ENCODE data around the gene SPATA6L.
A peak's percentile ranks its signal among the peaks of the same experiment; 100 is the strongest.
"Not testable (repeated sequence)": the region's sequence is repeated elsewhere in the genome, so short reads cannot be mapped to it uniquely, and the experiment has no call there.

SPATA6L gene

DNA sequence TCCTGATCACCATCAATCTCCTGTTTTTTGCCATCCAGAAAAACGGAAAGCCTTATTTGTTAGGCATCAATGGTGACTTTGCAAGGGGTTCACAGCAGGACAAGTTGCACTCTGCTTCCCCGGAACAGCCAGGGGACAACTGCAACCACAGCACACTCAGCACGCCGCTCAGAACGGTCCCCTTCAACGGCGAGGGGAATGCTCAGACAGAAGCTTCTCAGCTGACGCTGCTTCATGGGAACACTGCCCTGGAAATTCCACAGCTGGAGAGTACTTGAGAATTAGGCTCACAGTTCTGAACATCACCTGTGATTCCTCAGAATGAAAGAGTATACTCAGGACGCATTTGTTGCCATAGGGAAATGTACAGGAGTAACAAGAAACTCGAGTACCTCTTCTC, 44.3 kb downstream of the SPATA6L start:
- no peak for DNase-seq

DNA sequence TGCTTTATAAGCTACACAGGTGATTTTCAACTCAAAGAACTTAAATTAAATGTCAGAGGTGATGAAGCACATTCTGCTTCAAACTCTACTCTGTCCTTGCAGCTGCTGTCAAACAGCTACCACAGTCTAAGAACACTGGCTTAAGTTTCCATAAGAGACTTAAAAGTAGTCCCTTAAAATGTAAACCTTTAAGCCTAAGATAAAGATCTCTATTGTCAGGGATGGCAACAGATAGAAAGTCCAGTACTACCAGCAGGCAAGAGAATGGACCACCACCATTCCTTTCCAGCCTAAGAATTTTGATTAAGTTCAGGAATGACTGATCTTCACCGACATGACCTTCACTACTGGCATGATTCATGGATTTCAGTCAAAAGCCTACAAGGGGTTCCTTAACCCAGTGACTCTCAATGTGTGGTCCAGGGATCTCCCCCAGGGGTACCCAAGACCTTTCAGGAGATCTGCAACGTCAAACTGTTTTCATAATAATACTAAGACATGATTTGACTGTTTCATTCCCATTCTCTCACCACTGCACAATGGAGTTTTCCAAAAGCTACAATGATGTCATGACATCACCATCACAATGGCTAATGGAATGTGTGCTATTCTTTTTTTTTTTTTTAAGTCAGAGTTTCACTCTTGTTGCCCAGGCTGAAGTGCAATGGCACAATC, 45.3 kb downstream of the SPATA6L start:
- no peak for DNase-seq

GRCh38 chr9:4620057-4620765, 46.1 kb downstream of the SPATA6L start:
- DNase-seq: no peak

- no peak for DNase-seq
Observed at GRCh38 chr9:4618700-4619099, 47.6 kb downstream of the SPATA6L start.

DNA sequence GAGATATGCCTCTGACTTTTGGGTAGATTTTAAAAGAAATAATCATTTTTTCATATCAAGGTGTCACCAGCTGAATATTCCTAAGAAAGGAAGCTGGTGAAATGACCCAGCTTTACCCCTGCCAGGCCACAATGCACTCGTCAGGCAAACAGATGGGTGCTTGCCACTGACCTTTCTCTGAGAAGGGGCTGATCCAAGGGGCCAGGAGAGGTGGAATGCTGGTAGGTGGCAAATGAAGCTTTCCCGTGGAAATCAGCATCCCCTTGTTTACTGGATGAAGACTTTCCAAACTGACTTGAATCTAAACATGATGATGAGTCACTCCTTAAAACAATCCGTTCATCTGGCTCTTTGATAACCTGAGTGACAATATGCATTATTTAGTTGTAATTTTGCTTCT, 48.5 kb downstream of the SPATA6L start:
- DNase-seq: no peak

- no peak for DNase-seq
Observed at GRCh38 chr9:4615778-4616177, 50.5 kb downstream of the SPATA6L start.

- DNase-seq: no peak
Observed at GRCh38 chr9:4615251-4615650, 51.0 kb downstream of the SPATA6L start.

- DNase-seq: no peak
Observed at GRCh38 chr9:4614627-4615026, 51.7 kb downstream of the SPATA6L start.

DNA sequence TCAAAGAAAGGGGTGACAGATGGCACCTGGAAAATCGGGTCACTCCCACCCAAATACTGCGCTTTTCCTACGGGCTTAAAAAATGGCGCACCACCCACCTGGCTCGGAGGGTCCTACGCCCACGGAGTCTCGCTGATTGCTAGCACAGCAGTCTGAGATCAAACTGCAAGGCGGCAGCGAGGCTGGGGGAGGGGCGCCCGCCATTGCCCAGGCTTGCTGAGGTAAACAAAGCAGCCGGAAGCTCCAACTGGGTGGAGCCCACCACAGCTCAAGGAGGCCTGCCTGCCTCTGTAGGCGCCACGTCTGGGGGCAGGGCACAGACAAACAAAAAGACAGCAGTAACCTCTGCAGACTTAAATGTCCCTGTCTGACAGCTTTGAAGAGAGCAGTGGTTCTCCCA, 60.2 kb downstream of the SPATA6L start:
- DNase-seq: not testable (repeated sequence)

- DNase-seq: peak; percentile 49
Observed at GRCh38 chr9:4604678-4605095, 61.6 kb downstream of the SPATA6L start.

- no peak for DNase-seq
Observed at GRCh38 chr9:4603830-4604229, 62.5 kb downstream of the SPATA6L start.

DNA sequence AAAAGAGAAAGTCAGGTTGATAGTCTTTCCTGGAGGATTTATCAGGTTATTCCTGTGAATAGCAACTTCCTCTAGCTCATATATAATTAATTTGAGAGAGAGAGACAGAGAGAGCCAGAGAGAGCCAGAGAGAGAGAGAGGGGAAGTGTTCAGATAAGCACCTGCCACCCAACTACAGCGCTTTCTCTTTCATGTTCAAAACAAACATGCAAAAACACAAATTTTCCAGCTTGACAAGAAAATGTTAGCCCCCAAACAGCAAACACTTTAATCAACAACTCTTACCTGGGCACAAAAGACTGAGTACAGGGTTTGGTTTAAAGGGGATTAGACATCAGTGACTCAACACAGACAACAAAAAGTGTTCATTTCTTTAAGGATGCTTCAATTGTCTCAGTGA, 65.9 kb downstream of the SPATA6L start:
- no peak for DNase-seq

DNA sequence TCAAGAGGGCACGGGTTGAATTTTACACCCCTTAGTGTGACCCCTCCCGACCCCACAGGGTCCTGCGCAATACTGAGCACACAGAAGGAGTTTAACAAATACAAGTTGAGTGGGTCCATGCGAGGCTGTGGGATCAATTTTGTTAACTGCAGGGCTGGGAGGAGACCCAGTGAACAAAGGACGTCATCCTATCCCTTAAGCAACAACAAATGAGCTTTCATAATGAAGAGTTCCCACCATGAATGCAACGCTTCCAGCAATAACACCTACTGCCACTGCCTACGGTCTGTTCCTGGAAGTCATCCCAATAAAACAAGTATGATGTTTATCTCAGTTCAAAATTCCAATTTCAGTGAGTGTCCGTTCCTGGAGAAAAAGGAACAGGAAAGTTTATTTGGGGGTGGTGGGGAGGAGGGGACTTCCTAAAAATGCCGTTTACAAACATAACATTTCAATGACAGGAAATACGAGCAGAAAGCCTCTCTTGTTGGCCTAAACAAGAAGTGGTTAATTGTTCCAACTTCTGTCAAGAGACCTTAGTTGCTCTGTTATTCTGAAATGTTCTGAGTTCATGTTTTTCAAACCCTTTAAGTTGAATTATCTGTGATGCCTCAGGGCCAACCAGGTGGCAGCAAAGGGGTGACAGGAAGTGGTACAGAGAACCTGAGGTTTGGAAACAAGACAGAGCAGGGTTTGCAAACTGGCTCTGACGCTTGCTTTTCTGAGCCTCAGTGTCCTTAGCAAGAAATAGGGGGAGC, 69.9 kb downstream of the SPATA6L start:
- DNase-seq: peak; percentile 16

GRCh38 chr9:4594994-4595393, 71.3 kb downstream of the SPATA6L start:
- no peak for DNase-seq

- DNase-seq: no peak
Observed at GRCh38 chr9:4594545-4594944, 71.7 kb downstream of the SPATA6L start.

DNA sequence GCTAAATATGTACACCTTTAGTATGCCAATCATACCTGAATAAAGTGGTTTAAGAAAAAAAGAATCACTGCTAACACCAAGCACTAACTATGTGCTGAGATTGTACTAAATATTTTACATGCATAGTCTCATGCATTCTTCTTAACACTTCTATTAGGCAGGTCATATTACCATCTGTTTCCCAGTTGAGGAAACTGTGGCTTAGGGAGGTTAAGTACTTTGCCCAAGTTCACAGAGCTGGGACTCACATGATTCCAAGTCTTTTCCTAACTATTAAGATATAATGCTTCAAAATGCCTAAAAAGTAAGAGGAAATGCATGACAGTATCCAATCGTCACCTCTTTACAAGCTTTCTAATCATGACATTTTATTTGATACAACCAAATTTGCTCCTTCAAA, 73.4 kb downstream of the SPATA6L start:
- no peak for DNase-seq

DNA sequence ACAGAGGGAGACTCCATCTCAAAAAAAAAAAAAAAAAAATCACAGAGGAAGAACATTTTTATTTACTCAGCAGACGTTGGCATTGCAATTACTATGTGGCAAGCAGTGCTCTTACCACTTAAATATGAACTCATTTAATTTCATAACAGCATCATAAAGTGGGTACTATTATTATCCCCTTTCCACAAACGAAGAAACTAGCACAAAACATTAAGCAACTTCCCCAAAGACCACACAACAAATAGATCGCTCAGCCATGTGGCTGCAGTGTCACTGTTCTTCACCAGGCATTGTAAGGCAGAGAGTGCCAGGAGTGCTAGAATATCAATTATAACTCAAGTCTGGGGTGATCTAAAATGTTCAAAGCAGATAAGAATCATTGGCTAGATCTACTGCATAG, 74.0 kb downstream of the SPATA6L start:
- DNase-seq: no peak

- DNase-seq: no peak
Observed at GRCh38 chr9:4591123-4591500, 75.2 kb downstream of the SPATA6L start.

GRCh38 chr9:4590430-4591122, 75.7 kb downstream of the SPATA6L start:
- no peak for DNase-seq

- no peak for DNase-seq
Observed at GRCh38 chr9:4588721-4589120, 77.6 kb downstream of the SPATA6L start.

DNA sequence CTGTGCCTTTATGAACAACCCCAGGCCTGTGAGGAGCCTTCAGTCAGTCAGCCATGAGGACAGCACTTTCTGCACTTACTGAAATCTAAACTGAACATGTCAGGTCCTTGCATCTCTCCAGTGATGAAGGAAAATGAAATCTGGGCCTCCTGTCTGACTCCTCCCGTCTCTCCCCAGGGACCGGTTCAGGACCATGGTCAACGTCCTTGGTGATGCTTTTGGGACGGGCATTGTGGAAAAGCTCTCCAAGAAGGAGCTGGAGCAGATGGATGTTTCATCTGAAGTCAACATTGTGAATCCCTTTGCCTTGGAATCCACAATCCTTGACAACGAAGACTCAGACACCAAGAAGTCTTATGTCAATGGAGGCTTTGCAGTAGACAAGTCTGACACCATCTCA, 81.1 kb downstream of the SPATA6L start:
- no peak for DNase-seq

DNA sequence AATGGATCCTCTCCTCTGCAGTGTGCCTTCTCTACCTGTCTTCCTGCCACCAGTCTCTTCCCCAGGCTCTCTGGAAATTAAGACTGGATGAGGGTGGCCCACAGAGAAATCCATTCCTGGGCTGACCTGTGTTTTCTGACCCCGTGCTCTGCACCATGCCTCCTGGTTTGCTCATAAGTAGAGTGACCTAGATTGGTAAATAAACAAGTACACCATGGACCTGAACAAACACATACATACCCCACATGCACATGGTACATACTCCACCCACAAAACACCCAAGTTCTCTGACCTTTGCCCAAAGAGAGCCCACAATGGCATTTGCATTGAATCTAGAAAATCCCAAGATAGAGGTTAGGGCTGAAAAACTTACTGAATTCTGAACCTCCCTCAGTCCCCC, 81.6 kb downstream of the SPATA6L start:
- no peak for DNase-seq

DNA sequence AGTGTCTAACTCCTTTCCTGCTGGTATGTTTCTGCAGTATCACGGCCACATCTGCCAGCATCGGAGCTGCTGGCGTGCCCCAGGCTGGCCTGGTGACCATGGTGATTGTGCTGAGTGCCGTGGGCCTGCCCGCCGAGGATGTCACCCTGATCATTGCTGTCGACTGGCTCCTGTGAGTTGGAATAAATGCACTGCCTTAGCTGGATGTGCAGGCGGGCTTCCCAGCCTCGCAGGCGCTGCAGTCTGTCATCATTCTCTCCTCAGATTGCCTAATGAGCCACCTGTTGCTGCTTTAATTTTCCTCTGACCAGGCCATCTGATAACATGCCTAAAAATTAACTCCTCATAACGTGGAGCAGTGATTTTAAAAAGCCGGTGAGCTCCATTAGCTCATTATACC, 83.3 kb downstream of the SPATA6L start:
- no peak for DNase-seq
